Adrenal gland (tissue), 5 donors: ENCODE results near the gene ZCWPW1.

Experiments
- POLR2A ChIP-seq, 2 donors: fragments of 450-650 bp; IDR thresholded peaks; one replicate each; pipeline ENCODE4 v1.6.1; 2017; ENCODE audit warnings: antibody characterized with exemption in 2 of 2, mild to moderate bottlenecking in 2 of 2, moderate library complexity in 1 of 2
- TF ChIP-seq, protein P1 (sequence below), 6 experiments: fragments of 450-650 bp in 4 of 6; fragments of 200-600 bp in 2 of 6; sonication (generic) in 1 of 6; IDR thresholded peaks; 1 replicate in 5 of 6; 2 replicates in 1 of 6; pipeline versions ENCODE4 v1.5.1 to v1.8.0; 2016 to 2021; ENCODE audit warnings: antibody characterized with exemption in 6 of 6, mild to moderate bottlenecking in 2 of 6, moderate library complexity in 1 of 6
- donor health status: DM: no; HTN: no; CAD: no.

DNA sequence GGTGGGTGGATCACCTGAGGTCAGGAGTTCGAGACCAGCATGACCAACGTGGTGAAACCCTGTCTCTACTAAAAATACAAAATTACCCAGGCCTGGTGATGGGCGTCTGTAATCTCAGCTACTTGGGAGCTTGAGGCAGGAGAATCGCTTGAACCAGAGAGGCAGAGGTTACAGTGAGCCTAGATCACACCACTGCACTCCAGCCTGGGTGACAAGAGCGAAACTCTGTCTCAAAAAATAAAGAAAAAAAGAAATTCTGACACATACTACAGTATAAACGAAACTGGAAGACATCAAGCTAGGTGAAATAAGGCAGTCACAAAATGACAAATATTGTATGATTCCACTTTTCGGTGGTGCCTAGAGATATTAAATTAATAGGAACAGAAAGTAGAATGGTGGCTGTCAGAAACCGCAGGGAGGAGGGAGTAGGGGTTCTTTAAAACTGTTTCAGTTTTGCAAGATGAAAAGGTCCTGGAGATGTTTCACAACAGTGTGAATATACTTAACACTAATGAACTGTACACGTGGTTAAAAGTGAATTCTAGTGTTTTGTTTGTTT lies 32.0 kb downstream of the ZCWPW1 start:
- TF ChIP-seq, protein P1, sequence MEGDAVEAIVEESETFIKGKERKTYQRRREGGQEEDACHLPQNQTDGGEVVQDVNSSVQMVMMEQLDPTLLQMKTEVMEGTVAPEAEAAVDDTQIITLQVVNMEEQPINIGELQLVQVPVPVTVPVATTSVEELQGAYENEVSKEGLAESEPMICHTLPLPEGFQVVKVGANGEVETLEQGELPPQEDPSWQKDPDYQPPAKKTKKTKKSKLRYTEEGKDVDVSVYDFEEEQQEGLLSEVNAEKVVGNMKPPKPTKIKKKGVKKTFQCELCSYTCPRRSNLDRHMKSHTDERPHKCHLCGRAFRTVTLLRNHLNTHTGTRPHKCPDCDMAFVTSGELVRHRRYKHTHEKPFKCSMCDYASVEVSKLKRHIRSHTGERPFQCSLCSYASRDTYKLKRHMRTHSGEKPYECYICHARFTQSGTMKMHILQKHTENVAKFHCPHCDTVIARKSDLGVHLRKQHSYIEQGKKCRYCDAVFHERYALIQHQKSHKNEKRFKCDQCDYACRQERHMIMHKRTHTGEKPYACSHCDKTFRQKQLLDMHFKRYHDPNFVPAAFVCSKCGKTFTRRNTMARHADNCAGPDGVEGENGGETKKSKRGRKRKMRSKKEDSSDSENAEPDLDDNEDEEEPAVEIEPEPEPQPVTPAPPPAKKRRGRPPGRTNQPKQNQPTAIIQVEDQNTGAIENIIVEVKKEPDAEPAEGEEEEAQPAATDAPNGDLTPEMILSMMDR (IDR thresholded peaks at IDR 0.05): no peak
- TF ChIP-seq POLR2A (IDR thresholded peaks at IDR 0.05): no peak
